Frontal cortex (tissue), 4 donors: ENCODE measurements around the gene TIMM13. TPM values are rescaled to one million over a fixed set of nuclear protein-coding genes. Genes with fewer than 3 reads are reported as not detected.
A peak's percentile ranks its signal among the peaks of the same experiment; 100 is the strongest.
"Not testable (repeated sequence)": the region's sequence is repeated elsewhere in the genome, so short reads cannot be mapped to it uniquely, and the experiment has no call there.

Experiments used
- DNase-seq, 2 donors: peaks; one replicate each; pipeline ENCODE4 v3.0.0; 2012; ENCODE audit warnings: low spot score in 2 of 2
- FAIRE-seq: peaks from 2 replicates; lab custom pipeline; 2012; peaks lifted over from hg19 to GRCh38; lab: Jason Lieb, UNC
- total RNA-seq: library from RNA; depleted of rRNA; stranded (reverse); fragments of >200 nt; gene quantifications from one replicate; pipeline ENCODE4 v1.2.3, GENCODE V29; 2014
- donor health status: control.
- donor health status: control.
- donor health status: control.

TIMM13 gene
- total RNA-seq, result 18.3 TPM

DNA sequence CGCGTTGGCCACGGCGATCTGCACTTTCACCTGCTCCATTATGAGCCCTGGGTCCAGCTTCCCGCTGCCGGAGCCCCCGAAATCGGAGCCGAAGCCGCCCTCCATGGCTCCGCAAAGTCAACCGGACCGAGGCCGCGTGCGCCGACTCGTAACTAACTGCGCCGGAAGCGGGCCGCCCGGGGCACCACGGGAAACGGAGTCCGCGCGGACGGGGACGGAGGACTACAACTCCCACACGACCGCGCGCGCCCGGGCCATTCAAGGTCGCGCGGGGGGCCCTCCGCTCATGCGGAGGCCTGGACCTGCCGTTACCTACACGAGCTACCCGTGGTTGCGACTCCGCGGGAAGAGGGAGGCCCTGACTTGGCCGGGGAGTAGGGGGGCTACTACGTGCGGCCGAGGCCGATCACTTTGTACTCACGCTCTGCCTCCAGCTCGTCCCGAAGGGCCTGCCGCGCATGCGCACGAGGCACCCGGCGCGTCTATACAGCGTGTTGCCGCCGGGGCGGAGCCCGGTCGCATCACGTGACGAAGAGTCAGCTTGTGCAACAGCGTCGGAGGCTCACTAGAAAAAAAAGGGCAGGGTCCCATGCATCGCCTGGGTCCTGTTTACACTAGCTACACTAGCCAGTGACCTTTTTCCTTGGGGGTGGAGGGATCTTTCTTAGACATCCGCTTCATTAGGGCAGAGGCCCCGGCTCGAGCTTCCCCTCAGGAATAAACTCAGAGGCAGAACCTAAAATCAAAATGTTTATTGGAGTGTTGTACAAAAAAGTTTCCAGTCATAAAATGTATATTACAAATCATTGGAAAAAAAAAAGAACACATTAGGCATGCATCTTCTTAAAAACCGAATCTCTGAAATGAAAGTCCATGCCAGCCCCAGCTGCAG, at the start of gene TIMM13:
Gene TIMM13, minus strand, starts transcription at position 158 of the 892 bp plus-strand sequence. Its CDS starts 53 bp downstream, at position 105.
- FAIRE-seq, result no peak
- peak; percentile 99 for DNase-seq

DNA sequence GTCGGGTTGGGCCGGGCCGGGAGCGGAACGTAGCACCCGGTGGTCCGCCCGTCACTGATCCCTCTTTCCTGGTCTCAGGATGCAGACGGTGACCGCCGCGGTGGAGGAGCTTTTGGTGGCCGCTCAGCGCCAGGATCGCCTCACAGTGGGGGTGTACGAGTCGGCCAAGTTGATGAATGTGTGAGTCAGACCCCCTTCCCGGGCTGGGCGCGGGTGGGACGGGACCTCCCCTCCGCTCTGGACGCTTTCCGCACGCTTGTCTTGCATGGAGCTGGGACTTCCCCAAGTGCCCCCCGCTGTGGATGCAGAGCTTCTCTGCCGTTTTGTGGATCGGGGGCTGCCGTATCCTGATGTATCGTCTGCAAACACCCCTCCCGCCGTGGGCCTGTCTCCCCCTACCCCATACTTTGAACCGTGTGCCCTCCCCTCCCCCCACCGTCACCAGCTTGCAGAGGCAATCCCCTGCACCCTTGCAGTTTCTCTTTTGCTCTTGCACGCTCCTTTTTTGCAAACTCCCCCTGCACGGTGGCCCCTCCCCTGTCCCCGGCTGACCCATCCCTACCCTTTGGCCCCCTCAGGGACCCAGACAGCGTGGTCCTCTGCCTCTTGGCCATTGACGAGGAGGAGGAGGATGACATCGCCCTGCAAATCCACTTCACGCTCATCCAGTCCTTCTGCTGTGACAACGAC, 49.2 kb upstream of the TIMM13 start:
- FAIRE-seq (no peak), DNase-seq (no peak)

DNA sequence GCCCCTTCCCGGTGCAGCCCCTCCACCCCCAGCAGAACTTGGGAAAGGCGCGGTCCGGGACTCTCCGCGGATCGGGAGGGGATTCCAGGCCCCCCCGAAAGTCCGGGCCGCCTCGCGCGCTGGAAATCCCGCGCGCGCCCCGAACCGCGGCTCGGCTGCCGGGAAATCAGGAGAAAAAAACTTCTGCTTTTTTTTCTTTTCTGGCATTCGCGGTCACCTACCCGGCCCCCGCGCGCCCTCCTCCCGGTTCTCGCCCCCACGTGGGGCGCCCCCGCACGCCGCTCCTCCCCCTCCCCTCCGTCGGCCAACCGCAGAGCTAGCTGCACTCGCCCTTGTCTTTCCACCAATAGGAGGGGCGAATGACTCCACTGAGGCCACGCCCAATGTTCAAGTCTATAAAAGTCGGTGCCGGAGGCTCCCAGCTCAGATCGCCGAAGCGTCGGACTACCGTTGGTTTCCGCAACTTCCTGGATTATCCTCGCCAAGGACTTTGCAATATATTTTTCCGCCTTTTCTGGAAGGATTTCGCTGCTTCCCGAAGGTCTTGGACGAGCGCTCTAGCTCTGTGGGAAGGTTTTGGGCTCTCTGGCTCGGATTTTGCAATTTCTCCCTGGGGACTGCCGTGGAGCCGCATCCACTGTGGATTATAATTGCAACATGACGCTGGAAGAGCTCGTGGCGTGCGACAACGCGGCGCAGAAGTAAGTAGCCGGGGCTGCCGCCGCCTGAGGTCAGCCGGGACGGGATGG, 48.5 kb upstream of the TIMM13 start, which contains the start of gene GADD45B:
Gene GADD45B, plus strand, starts transcription at position 426 of the 749 bp plus-strand sequence. Its CDS starts 232 bp downstream, at position 658.
- DNase-seq (peak; percentile 100), FAIRE-seq (peak; percentile 67)

DNA sequence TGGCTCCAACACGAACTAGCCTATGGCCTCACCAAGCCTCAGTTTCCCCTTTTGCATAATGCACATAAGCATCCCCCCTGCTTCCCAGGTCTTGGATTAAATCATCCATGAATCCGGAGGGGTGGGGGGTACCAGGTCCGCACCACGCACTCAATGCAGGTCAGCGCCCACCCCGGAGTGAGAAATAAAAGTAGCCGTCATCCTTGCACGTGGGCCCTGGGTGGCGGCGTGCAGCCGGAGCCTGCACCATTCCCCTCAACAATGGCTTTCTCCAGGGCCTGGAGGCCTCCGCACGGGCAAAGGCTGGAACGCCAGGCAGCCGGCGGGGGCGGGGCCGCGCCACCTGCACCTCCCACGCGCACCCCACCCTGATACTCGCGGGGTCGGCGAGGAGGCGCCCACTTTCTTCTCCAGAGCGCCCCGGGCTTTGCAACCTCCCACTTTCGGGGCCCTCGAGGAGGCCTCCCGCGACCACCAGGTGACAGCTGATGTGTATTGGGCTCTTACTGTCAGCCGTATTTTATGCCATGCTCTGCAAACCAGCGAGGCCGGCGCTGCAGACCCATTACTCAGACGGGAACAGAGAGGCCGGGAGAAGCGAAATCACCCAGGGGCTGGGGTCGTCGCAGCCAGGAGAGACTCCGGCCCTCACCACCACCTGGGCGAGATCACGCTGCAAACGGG, 47.8 kb upstream of the TIMM13 start:
- no peak for FAIRE-seq
- DNase-seq, result no peak

DNA sequence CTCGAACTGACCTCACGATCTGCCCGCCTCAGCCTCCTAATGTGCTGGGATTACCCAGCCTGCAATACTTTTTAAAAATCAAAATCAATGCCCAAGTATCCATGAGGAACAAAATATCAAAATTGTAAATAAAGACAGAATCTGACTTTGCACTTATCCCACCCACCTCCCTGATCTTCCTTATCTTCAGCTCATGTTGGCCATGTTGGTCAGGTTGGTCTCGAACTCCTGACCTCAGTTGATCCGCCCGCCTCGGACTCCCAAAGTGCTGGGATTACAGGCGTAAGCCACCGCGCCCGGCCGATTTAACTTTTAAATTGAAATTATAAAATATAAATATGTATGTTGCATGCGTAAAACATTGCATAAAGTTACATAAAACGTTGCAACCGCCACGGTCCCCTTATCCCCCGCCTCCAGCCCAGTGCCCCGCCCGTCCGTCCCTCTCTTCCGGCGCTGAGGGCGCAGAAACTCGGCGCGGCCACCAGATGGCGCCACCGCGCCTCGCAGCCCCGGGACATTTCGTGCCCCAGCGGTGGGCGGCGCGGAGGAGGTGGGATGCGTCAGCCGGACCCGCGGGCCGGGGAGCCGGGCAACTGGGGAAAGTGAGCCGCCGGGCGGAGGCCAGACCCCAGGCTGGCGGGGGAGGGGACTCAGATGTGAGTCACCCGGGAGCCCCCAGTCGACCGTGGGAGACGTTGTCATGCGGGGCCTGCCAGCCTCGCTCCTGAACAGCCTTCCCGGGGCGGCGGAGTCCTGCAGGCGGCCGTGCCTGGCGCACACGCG, 47.0 kb upstream of the TIMM13 start:
- DNase-seq, result peak; percentile 86
- FAIRE-seq, result no peak

DNA sequence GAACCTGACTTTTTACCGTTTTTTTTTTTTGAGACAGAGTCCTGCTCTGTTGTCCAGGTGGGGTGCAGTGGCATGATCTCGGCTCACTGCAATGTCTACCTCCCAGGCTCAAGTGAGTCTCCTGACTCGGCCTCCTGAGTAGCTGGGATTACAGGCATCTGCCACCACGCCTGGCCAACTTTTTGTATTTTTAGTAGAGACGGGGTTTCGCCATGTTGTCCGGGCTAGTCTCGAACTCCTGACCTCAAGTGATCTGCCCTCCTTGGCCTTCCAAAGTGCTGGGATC, 42.5 kb upstream of the TIMM13 start:
- not testable (repeated sequence) for DNase-seq, FAIRE-seq

DNA sequence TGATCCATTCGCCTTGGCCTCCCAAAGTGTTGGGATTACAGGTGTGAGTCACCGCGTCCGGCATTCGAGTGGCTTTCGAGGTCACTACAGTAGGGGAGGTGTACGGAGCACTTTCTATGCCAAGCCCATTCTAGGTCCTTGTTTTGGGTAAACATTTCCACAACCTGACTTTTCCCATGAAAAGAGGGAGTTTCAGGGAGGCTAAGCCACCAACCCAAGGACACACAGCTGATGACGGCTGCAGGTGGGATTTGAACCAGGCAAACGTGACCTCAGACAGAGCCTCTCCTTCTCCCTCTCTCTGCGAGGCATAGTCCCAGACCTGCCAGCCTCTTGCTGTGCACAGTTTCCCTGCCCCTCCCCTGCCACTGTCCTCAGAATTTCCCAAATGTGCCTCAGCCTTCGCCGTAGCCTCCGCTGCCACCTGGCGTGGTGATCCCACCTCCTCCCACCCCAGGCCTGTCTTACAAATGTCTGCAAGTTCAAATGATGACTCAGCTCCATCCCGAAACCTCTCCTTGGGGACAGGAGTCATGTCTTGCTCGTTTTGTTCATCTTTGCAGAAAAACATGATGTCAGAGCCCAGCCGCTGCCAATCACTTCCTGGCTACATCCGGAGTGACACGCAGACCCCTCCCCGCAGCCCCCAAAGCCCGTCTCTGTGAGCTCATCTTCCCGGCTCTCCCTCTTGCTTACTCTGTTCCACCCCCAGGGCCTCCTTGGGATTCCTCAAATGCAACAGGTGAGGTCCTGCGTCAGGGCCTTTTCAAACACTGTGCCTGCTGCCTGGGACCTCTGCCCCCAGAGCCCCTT, 41.9 kb upstream of the TIMM13 start:
- FAIRE-seq (no peak), DNase-seq (no peak)

DNA sequence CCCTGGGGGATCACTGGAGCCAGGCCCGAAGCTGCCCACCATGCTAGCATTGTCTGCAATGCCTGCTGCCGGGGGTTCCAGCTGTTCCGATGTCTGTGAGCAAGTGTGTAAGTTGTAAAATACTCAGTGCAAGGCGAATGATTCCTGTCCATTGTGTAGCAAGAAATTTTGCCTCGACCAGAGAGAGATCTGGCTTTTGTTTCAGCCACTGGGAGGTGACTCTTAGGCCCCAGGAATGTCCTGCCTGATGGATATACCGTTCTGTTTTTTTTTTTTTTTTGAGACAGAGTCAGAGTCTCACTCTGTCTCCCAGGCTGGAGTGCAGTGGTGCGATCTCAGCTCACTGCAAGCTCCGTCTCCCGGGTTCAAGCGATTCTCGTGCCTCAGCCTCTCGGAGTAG, 41.2 kb upstream of the TIMM13 start:
- DNase-seq (no peak), FAIRE-seq (no peak)

DNA sequence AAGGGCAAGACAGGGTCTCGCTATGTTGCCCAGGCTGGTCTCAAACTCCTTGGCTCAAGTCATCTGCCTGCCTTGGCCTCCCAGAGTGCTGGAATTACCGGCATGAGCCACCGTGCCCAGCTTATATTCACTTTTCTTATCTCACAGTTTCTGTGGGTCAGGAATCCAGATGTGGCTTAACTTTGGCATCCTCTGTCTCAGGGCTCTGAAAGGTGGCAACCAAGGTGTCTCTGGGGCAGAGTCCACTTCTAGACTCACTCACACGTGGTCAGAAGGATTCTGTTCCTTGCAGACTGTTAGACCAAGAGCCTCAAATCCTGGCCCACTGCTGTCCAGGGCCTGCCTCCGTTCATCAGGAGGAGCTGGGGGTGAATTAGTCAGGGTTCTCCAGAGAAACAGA, 37.0 kb upstream of the TIMM13 start:
- no peak for DNase-seq
- FAIRE-seq, result no peak

DNA sequence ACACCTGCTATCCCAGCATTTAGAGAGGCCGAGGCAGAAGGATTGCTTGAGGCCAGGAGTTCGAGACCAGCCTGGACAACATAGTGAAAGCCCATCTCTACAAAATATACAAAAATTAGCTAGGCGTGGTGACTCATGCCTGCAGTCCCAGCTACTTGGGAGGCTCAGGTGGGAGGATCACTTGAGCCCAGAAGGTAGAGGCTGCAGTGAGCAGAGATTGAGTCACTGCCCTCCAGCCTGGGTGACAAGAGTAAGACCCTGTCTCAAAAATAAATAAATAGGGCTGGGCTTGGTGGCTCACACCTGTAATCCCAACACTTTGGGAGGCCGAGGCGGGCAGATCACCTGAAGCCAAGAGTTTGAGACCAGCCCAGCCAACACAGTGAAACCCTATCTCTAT, 36.3 kb upstream of the TIMM13 start:
- not testable (repeated sequence) for DNase-seq, FAIRE-seq

DNA sequence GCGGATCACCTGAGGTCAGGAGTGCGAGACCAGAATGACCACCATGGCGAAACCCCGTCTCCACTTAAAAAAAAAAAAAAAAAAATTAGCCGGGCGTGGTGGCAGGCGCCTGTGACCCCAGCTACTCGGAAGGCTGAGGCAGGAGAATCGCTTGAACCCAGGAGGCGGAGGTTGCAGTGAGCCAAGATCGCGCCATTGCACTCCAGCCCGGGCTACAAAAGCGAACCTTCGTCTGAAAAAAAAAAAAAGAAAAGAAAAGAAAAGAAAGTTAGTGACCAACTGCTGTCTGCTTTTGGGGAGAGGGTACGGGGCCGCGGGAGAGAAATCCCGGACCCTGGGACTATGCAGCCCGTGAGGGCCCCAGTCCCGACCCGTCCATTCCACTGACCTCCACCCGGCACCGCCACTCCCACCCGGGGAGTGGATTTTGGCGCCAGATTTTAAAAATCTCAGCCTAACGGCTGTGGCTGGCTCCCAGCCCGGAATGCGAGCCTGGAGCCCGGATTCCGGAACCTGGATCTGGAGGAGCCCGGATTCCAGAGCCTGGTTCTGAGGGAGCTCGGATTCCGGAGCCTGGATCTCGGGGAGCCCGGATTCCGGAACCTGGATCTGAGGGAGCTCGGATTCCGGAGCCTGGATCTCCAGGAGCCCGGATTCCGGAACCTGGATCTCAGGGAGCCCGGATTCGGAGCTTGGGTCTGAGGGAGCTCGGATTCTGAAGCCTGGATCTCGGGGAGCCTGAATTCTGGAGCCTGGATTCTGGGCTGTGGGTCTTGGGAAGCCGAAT, 35.4 kb upstream of the TIMM13 start:
- DNase-seq (peak; percentile 74 to 91), FAIRE-seq (no peak)

DNA sequence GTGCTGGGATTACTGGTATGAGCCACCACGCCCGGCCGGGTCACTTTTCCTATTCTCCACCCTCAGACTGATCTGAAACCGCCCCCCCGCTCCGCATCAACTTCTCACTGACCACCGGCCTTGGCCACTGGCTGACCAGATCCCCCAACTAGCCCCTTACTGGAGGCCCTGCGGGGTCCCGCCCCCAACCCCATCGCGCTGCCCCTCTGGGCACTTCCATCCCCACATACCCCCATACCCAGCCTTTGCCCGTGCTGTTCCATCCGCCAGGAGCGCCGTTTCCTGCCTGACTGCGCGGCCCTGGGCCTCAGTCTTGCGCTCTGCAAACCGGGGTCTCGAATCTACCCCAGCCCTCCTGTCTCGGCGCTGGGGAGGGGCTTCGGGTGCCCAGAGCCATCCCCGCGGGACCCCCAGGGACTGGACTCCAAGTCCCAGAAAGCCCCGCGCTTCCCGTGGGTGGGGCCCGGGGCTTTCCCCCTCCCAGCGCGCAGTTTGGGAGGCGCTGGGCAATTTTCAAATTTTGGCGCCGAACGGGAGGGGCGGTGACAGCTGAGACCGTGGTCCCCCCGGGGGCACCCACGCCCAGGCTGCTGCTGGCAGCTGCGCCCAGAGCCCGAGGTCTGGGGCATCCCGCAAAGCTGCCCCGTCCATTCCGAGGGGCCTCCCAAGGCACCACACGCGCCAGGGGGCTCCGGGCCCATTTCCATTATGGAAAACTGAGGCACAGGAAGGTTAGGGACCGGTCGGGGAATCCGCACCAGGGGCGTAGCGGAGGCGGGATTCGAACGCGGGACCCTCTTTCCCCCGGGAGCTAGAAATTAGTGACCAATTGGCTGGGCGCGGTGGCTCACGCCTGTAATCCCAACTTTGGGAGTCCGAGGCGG, 34.6 kb upstream of the TIMM13 start:
- peak; percentile 62 to 65 for DNase-seq
- FAIRE-seq, result no peak

DNA sequence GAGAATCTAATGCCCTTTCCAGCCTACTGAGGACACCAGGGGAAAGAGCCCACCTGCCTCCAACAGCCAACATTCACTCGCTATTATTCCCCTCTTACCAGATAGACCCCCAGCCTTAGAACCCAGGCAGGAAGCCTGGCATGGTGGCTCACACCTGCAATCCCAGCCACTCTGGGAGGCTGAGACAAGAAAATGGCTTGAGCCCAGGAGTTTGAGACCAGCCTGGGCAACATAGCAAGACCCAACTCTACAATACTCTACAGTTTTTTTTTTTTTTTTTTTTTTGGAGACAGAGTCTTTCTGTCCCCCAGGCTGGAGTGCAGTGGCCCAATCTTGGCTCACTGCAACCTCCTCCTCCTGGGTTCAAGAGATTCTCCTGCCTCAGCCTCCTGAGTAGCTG, 32.9 kb upstream of the TIMM13 start:
- no peak for DNase-seq
- FAIRE-seq, result no peak

DNA sequence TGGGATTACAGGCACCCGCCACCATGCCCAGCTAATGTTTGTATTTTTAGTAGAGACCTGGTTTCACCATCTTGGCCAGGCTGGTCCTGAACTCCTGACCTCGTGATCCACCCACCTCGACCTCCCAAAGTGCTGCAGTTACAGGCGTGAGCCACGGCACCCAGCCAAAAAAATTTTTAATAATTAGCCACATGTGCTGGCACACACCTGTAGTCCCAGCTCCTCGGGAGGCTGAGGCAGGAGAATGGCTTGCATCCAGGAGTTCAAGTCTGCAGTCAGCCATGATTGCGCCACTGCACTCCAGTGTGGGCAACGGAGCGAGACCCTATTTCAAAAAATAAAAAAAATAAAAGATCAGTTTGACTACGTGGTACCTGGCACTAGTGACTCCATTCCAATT, 31.4 kb upstream of the TIMM13 start:
- FAIRE-seq, result not testable (repeated sequence)

DNA sequence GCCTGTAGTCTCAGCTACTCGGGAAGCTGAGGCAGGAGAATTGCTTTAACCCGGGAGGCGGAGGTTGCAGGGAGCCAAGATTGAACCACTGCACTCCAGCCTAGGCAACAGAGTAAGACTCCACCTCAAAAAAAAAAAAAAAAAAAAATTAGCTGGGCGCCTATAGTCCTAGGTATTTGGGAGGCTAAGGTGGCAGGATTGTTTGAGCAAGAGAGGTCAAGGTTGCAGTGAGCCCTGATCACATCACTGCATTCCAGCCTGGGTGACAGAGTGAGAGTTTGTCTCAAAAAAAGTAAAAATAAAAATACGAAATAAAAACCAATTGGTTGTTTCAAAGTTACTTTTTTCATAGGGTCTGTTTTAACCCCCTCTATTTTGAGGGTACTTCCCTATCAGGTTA, 30.7 kb upstream of the TIMM13 start:
- no peak for DNase-seq
- no peak for FAIRE-seq

More for the DNA sequence above, 31.4 kb upstream of the TIMM13 start:
- DNase-seq, result not testable (repeated sequence)

DNA sequence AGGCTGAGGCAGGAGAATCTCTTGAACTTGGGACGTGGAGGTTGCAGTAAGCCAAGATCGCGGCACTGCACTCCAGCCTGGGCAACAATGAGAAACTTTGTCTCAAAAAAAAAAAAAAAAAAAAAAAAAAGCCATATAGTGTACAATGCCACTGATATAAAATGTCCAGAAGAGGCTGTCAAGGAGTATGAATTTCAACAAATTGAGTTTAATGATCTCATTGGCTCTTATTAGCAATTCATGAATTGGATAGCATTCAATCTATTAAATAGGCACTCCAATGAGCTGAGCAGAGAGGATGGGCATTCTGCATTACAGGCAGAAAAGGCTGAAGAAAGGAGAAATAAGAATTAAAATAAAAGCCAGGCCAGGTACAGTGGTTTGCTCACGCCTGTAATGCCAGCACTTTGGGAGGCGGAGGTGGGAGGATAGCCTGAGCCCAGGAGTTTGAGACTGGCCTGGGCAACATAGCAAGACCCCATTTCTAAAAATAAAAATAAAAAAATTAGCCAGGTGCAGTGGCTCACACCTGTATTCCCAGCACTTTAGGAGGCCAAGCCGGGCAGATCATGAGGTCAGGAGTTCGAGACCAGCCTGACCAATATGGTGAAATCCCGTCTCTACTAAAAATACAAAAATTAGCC, 30.1 kb upstream of the TIMM13 start:
- DNase-seq (no peak), FAIRE-seq (no peak)
